ENCODE results near the gene CDKAL1. TPM values are rescaled to one million over a fixed set of nuclear protein-coding genes. Genes with fewer than 3 reads are reported as not detected.
A peak's percentile ranks its signal among the peaks of the same experiment; 100 is the strongest.

Gene CDKAL1
- total RNA-seq, 8 experiments from 2014 or later = 16.1 to 25.2 (median 20.2) TPM

DNA sequence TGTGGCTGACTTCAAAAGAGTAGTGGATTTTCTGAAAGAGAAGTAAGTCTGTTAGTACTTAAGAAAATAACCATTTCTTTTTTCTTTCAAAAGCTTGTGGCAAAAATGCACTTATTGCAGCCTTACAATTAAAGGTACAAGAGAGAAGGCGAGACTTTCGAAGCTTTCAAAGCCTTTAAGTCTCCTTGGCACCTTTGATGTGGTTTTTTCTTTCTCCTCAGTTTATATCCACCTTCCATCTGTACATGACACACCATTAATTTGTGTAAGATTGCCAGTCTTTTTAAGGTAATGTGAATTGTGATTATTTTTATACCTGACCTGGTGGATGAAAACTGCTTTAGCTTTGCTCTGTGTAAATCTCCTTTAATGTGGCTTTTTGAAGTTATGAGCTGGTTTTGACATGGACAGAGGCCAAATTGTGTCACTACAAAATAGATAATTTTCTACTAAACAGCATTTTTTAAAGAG lies 466.1 kb downstream of the CDKAL1 start:
- H3K4me3 ChIP-seq = no peak overlapping the region
- H3K27ac ChIP-seq = no peak overlapping the region
- H3K4me1 ChIP-seq (replicated peaks in 1 of 2) = peaks cover 9 to 18% of the 10 kb centered on the region in 2 donors
- no peak for ATAC-seq (replicated peaks in 6 of 8)
- in situ Hi-C loops (cut with MboI; ENCODE audit: low pct_unique_long_range_greater_than_20kb in 2 of 9, low sequenced_read_pairs in 9 of 9, unreplicated experiment in 9 of 9) = no loop called here
- 79 to 100% (median 94%) methylated on average over 1 to 2 of the region's 2 CpGs; no CpG with 5 or more reads in 1 of the 10 experiments for WGBS, 10 experiments

DNA sequence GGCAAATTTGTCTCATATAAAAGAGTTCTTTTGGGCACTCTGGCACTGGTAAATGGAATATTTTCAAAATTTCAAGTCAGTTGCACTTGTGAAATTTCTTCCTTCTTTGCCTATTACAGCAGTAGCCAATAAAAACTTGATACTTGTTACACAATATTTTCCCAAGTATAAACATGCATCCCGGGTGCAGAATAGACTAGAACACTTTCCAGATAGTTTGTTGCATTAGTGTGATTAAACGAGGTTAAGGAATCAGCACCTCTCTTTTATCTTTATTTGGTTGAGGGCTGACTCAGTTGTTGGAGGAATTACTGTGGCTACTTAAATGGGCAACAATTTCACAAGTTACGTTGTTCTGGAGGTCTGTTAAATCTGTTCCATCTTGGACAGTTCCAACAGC lies 467.5 kb downstream of the CDKAL1 start:
- Histone ChIP-seq H3K4me3 (no peak overlapping the region), H3K27ac (no peak overlapping the region), H3K4me1 (replicated peaks in 1 of 2) (peaks cover 9 to 17% of the 10 kb centered on the region in 2 donors)
- WGBS, 10 experiments = 21 to 100% (median 94%) methylated on average over 1 to 3 of the region's 3 CpGs; no CpG with 5 or more reads in 1 of the 10 experiments
- ATAC-seq (replicated peaks in 6 of 8) = no peak
- in situ Hi-C loops (cut with MboI; ENCODE audit: low pct_unique_long_range_greater_than_20kb in 2 of 9, low sequenced_read_pairs in 9 of 9, unreplicated experiment in 9 of 9) = no loop called here

DNA sequence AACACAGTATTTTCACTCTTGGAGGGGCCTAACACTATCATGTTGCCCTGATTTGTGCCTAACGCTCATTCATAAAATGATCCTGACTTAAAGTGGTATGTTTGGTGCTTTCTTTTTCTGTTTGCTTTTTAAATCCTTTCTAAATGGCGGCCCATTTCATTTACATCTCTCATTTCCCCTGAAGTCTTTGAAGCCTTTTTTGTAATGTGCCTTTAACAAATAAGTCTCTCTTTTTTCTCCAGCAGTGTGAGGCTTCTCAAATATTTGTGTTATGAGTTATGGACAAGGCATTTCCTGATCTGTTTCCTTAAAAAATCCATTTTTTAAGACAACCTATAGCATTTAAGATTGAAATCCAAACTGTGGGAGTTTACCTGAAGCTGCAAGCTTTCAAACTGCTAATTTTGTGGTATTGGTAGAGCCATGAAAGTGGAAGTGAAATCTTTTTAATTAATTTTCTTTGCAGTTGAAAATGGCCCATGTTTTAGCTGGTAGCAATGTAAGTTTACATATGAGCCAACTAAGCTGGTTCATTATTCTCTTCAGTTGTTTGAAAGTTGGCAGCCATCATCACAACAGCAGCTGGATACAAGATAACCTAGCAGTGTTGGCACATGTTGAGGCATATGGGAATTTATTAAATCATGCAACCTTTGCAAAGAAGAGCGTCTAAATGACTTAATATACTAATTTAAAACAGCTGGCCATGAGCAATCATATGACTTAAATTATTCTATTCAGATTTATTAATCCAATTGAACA lies 469.7 kb downstream of the CDKAL1 start:
- Histone ChIP-seq H3K4me3 (no peak overlapping the region), H3K4me1 (replicated peaks in 1 of 2) (peaks cover 2 to 3% of the 10 kb centered on the region in 2 donors), H3K27ac (no peak overlapping the region)
- 65 to 100% (median 86%) methylated on average over 2 to 3 of the region's 3 CpGs; no CpG with 5 or more reads in 1 of the 10 experiments for WGBS, 10 experiments
- ATAC-seq (replicated peaks in 6 of 8) = no peak
- in situ Hi-C loops (cut with MboI; ENCODE audit: low pct_unique_long_range_greater_than_20kb in 2 of 9, low sequenced_read_pairs in 9 of 9, unreplicated experiment in 9 of 9) = no loop called here

DNA sequence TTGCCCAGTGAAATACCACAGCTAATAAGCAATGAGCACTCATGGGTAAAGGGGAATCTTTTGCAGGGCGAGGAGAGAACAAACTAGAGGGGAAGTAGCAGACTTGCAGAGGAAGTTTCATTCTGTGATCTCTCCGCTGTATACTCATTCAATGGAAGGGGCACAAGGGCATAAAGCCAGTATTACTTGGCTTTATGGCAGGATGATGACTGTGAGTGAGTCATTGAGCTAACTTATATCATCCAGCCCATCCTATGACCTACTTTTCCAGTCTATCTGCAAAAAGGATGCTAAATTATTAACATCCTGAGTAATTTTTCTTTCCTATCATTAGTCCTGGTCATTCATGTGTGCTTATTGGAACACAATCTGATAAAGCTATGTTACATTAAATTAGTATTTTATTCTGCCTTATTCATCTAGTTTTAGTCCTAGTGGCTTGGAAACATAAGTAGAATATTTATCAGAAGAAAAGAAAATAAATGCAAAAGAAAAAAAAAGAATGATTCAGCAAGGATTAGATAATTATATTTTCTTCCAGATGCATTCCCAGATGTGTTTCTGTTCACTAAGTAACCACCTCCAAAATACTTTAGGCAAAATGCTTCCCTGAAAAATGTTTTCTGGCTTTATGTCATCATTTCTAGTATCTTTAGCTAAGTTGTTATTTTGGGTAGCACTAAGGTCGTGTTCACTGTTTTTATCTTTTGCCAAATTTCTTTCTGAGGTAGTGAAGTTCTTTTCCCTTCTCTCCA lies 471.7 kb downstream of the CDKAL1 start:
- peak in 5 of 8 experiments; percentile 72 to 95 (median 74) for ATAC-seq (replicated peaks in 6 of 8)
- H3K4me3 ChIP-seq = no peak overlapping the region
- WGBS, 10 experiments = 0 to 100% (median 80%) methylated on average over 1 to 3 of the region's 3 CpGs; no CpG with 5 or more reads in 1 of the 10 experiments
- in situ Hi-C loops (cut with MboI; ENCODE audit: low pct_unique_long_range_greater_than_20kb in 2 of 9, low sequenced_read_pairs in 9 of 9, unreplicated experiment in 9 of 9) = no loop called here
- H3K4me1 ChIP-seq (replicated peaks in 1 of 2) = no peaks in the 10 kb centered on the region
- no peak overlapping the region for H3K27ac ChIP-seq

DNA sequence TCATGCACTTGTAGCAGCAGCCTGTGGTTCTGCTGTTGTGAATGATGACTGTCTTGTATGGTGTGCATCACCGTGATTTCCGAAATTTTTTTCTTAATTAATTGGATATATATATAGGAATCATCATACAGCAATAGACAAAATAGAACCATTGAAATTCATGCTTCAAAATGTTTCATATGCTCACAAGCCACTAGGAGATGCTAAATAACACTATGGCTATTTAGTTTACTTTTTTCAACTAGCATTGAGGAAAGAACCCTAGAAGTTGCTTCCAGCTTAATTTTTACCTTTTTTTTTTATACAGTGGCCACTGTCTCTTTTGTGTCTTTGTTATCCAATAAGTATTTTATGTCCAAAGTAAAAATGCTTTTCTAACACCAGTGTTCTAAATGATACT lies 485.4 kb downstream of the CDKAL1 start:
- no peak for ATAC-seq (replicated peaks in 6 of 8)
- in situ Hi-C loops (cut with MboI; ENCODE audit: low pct_unique_long_range_greater_than_20kb in 2 of 9, low sequenced_read_pairs in 9 of 9, unreplicated experiment in 9 of 9) = no loop called here
- H3K27ac ChIP-seq = no peak overlapping the region
- no peak overlapping the region for H3K4me3 ChIP-seq
- peaks cover 0 to 9% of the 10 kb centered on the region in 2 donors for H3K4me1 ChIP-seq (replicated peaks in 1 of 2)
- WGBS, 10 experiments = 55 to 100% (median 83%) methylated on average over 1 to 2 of the region's 2 CpGs; no CpG with 5 or more reads in 2 of the 10 experiments

DNA sequence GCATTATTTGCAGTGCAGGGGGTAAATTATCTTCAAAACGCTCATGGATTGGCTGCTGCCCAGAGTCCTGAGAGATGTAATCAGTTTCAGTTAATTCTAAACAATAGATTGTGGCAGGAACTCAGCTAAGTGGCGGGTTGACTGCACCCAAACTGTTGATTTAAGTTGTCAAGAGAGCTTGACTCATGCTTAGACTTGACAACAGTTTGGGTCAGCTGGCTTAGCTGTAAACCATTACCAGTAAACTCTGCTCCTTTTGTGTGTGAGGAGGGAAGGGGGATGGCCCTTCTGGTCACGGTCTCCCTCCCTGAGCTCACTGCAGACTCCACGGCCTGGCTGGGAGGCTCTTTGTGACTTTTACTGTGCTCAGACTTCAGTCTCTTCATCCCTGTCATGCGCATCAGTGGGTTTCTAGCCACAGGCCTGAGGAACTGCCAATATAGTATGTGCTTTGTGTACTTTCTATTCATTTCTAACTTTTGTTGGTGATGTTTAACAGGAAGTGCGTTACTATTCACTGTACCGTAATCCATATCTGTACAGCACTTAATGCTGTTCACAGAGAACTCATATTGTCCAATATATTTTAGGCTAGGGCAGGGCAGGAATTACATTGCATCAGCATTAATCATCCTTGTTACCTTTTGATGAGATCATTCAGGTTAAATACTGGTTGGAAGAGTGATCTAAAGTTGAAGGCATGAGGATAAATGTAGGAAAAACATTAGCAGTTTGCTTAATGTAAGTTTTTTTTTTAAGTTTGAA lies 488.3 kb downstream of the CDKAL1 start:
- in situ Hi-C loops (cut with MboI; ENCODE audit: low pct_unique_long_range_greater_than_20kb in 2 of 9, low sequenced_read_pairs in 9 of 9, unreplicated experiment in 9 of 9) = no loop called here
- Histone ChIP-seq H3K4me3 (no peak overlapping the region), H3K4me1 (replicated peaks in 1 of 2) (peaks cover 0 to 7% of the 10 kb centered on the region in 2 donors), H3K27ac (no peak overlapping the region)
- WGBS, 10 experiments = 65 to 94% (median 78%) methylated on average over 1 to 6 of the region's 7 CpGs
- peak in 5 of 8 experiments; percentile 95 to 99 (median 97) for ATAC-seq (replicated peaks in 6 of 8)

DNA sequence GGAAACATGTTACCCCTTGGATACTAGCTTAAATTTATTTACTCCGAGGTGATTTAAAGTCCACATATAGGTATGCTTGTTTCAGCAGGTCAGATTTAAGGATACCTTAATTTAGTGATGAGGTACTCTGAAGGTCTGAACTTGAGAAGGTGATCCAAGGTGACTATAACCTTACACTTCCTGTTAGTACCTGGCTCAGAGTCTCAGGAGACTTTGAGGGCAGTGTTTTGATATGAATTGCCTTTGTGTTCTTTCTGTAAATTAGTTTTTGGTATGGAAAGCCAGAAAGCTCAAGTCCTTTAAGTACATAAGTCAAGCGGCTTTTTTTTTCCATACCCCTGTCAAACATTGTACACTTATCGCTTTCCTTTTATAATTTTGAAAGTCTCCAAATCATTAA lies 489.0 kb downstream of the CDKAL1 start:
- no peak overlapping the region for H3K27ac ChIP-seq
- peaks cover 0 to 3% of the 10 kb centered on the region in 2 donors for H3K4me1 ChIP-seq (replicated peaks in 1 of 2)
- ATAC-seq (replicated peaks in 6 of 8) = no peak
- in situ Hi-C loops (cut with MboI; ENCODE audit: low pct_unique_long_range_greater_than_20kb in 2 of 9, low sequenced_read_pairs in 9 of 9, unreplicated experiment in 9 of 9) = no loop called here
- WGBS, 10 experiments = 92 to 100% (median 100%) methylated on average over 2 to 3 of the region's 3 CpGs
- H3K4me3 ChIP-seq = no peak overlapping the region

DNA sequence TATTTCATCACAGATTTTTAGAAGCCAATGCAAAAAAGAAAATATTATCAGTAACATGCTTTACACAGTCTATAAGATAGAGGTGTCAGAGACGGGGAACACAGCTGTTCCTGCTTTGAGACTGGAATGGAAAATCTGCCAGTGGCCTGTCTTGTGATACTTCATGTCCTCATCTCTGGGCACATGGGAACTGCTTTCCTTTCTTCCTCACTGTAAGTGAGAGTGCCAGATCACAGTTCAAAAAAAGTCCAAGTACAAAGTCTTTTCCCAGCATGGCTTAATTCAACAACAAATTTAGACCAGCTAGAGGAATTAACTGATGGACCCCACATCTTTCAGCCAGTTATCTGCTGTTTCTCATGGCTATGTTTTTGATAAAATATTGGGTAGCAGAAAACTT lies 490.4 kb downstream of the CDKAL1 start:
- 22 to 81% (median 61%) methylated on average over 1 of the region's 1 CpG; no CpG with 5 or more reads in 6 of the 10 experiments for WGBS, 10 experiments
- in situ Hi-C loops (cut with MboI; ENCODE audit: low pct_unique_long_range_greater_than_20kb in 2 of 9, low sequenced_read_pairs in 9 of 9, unreplicated experiment in 9 of 9) = no loop called here
- Histone ChIP-seq H3K4me3 (no peak overlapping the region), H3K4me1 (replicated peaks in 1 of 2) (no peaks in the 10 kb centered on the region), H3K27ac (no peak overlapping the region)
- no peak for ATAC-seq (replicated peaks in 6 of 8)

DNA sequence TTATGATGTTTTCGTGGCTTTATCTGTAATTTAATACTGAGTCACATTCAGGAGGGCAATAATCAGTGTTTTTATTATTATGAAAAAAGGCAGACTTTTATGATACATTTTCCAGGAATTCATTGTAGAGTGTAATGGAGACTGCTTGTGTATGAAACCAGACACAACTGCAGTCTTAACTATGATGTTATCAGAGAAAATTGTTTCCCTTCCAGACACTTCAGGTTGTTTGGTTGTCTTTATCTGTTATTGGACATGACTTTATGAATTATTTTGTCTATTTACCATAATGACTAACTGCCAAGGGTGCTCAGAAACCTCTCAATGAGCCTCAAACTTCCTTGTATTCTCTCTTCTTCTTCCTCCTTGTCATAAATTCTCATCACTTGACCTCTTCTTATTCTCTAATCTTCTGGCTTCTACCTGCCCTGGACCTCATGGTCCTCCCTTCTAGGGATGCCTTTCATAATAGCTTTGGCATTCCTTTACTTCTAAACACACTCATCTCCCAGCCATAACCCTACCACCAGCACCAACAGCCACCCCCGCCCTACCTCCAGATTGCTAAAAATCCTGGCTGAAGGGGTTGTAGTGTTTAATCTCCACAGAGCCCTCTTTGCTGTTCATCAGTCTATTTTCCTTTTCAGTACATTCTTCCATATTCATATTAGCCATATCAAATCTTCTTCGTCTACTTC lies 492.5 kb downstream of the CDKAL1 start:
- no peaks in the 10 kb centered on the region for H3K4me1 ChIP-seq (replicated peaks in 1 of 2)
- no peak for ATAC-seq (replicated peaks in 6 of 8)
- in situ Hi-C loops (cut with MboI; ENCODE audit: low pct_unique_long_range_greater_than_20kb in 2 of 9, low sequenced_read_pairs in 9 of 9, unreplicated experiment in 9 of 9) = no loop called here
- no peak overlapping the region for H3K4me3 ChIP-seq
- 0 to 100% (median 94%) methylated on average over 1 to 3 of the region's 3 CpGs; no CpG with 5 or more reads in 1 of the 10 experiments for WGBS, 10 experiments
- H3K27ac ChIP-seq = no peak overlapping the region

DNA sequence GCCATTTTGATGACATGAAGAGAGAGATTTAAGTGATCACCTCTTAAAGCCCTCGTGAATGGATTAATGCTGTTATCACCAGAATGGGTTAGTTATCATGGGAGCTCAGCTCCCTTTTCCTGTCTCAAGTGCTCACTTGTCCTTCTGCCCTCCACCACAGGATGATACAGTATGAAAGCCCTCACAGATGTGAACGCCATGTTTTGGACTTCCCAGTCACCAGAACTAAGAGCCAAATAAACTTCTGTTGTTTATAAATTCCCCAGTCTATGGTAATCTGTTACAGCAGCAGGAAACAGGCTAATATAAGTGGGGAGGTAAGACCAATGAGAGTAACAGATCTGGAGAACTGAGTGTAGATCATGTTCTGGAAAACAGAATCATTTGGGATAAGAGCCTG lies 493.2 kb downstream of the CDKAL1 start:
- no peak for ATAC-seq (replicated peaks in 6 of 8)
- Histone ChIP-seq H3K27ac (no peak overlapping the region), H3K4me1 (replicated peaks in 1 of 2) (no peaks in the 10 kb centered on the region), H3K4me3 (no peak overlapping the region)
- 49 to 100% (median 100%) methylated on average over 1 to 2 of the region's 2 CpGs; no CpG with 5 or more reads in 4 of the 10 experiments for WGBS, 10 experiments
- in situ Hi-C loops (cut with MboI; ENCODE audit: low pct_unique_long_range_greater_than_20kb in 2 of 9, low sequenced_read_pairs in 9 of 9, unreplicated experiment in 9 of 9) = no loop called here

DNA sequence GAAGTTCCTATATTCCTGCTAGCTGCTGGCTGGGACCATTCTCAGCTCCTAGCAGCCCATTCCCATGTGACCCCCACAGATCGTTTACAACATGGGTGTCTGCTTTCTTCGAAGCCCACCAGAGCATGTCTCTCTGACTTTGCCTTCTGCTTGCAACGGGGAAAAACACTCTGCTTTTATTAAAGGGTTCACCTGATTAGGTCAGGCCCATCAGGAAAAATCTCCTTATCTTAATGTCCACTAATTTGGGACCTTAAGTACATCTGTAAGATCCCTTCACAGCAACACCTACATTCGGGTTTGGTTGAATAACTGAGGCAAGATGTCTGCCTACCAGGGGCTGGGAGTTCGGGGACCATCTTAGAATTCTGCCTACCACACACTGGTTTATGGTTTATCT lies 496.9 kb downstream of the CDKAL1 start:
- 92 to 100% (median 95%) methylated on average over 1 to 5 of the region's 5 CpGs; no CpG with 5 or more reads in 2 of the 10 experiments for WGBS, 10 experiments
- no peak overlapping the region for H3K27ac ChIP-seq
- H3K4me3 ChIP-seq = no peak overlapping the region
- in situ Hi-C loops (cut with MboI; ENCODE audit: low pct_unique_long_range_greater_than_20kb in 2 of 9, low sequenced_read_pairs in 9 of 9, unreplicated experiment in 9 of 9) = no loop called here
- no peaks in the 10 kb centered on the region for H3K4me1 ChIP-seq (replicated peaks in 1 of 2)
- ATAC-seq (replicated peaks in 6 of 8) = no peak

DNA sequence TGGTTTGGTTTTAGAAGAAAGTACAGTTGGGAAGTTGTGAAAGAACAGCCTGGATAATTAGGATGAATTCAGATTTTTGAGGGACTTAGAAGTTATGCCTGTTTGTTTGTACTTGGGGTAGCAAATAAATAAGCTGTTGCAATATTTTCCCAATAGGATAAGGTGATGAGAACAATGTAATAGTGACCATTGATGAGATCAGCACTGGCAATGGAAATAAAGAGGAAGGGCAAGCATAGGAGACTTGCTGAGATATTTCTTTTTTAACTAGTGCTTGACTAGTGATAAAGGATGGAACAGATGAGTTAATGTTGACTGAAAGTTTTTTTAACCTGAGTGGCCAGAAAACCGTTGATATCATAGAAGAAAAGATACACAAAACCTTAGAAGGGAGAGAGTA lies 498.8 kb downstream of the CDKAL1 start:
- Histone ChIP-seq H3K27ac (no peak overlapping the region), H3K4me3 (no peak overlapping the region), H3K4me1 (replicated peaks in 1 of 2) (no peaks in the 10 kb centered on the region)
- peak in 1 of 8 experiments; percentile 8 for ATAC-seq (replicated peaks in 6 of 8)
- WGBS, 10 experiments = 0 to 100% (median 56%) methylated on average over 1 of the region's 1 CpG; no CpG with 5 or more reads in 3 of the 10 experiments
- in situ Hi-C loops (cut with MboI; ENCODE audit: low pct_unique_long_range_greater_than_20kb in 2 of 9, low sequenced_read_pairs in 9 of 9, unreplicated experiment in 9 of 9) = no loop called here

Data from motor neuron (in vitro differentiated cells).